NCI-H2081 (cell line): ENCODE measurements around the gene MLH3.
A peak's percentile ranks its signal among the peaks of the same experiment; 100 is the strongest.
"Not testable (repeated sequence)": the region's sequence is repeated elsewhere in the genome, so short reads cannot be mapped to it uniquely, and the experiment has no call there.

Experiments used
- DNase-seq, 2 experiments: peaks; one replicate each; lab custom pipeline; 2025; lab: John Stamatoyannopoulos, UW

Gene MLH3

GRCh38 chr14:75025876-75026275 lies 25.4 kb downstream of the MLH3 start:
- no peak for DNase-seq

GRCh38 chr14:75025082-75025481 lies 26.2 kb downstream of the MLH3 start:
- no peak for DNase-seq

DNA sequence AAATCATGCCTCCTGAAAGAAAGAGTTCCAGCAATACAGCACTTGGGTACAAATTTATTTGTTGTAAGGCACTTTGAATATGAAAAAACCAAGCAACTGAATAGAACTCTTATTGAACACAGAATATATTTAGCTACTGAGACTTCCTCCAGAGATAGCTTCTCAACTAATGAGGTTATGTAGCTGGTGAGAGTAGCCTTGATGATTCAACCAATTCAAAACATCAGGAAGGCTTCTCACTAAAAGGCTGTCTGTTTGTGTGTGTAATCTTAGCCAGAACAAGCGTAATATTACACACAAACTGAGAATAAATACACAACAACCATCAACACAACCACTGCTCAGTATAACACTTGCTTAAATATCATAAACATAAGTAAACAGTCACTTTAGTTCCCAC lies 28.2 kb downstream of the MLH3 start:
- DNase-seq, result no peak

DNA sequence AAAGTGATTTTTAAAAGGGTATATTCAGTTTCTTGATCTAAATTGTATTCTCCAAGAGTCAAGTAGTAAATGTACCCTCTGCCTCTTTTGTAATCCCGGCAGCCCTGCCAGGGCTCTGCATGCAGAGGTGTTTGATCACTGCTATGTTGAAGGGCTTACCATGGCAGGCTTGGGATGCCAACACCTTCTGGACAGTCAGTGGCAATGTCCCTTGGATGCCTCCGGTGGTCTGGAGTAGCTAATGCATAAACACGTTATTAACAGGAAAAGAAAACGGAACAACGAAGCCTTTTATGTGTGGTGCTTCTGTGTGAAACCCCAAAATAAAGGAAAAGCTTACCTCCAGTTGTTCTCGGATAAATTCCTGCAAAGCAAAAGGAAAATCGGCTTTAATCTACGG lies 28.6 kb downstream of the MLH3 start:
- DNase-seq, result no peak

- no peak for DNase-seq
Observed at GRCh38 chr14:75018694-75019093, 32.6 kb downstream of the MLH3 start.

- DNase-seq, result no peak
Observed at GRCh38 chr14:75016815-75017214, 34.5 kb downstream of the MLH3 start.

DNA sequence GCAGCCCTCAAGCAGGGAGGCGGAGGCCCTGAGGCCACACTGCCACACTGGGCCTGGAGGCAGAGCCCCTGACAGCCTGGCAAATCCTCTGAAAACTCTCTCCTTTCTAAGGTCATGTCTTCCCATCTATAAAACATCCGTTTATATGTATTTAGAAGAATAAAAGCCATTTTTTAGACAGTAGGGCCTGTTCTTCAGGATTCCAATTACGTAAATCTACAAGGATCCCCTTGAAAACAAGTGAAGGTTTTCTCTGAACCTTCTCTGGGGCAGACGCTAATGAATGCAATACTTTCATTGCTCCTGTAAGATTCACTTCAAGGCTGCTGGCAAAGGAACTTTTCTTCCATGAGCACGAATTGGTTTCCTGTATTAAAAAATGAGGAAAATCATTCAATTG lies 35.8 kb downstream of the MLH3 start:
- DNase-seq, result no peak

- no peak for DNase-seq
Observed at GRCh38 chr14:75013290-75013689, 38.0 kb downstream of the MLH3 start.

DNA sequence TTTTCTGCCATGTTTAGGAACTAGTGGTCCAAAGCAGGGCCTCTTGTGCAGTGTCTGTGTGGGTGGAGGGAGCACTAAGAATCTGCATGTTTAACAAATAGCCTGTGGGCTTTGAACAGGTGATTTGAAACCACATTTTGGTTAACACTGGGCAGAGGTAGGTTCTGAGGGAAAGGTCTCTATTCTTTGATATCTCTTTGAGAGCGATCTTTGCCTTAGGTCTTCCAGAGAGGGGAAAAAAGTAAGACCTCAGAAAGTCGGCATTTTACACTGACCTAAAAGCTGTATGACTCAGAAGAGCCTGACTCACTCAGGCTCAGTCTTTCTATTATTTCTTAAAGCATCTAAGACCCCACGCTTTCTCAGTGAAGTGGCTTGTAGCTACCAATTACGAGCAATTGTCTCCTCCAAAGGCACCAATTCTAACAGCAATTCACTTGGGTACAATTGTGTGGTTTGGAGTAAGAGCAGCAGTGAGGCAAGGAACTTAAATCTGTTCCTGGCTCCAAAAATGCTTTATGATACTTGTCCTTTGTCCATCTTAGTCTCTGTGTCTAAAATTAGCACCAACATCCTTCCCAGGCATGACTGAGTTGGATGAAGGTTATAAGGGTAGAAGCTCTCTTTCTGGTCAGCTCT lies 39.8 kb downstream of the MLH3 start:
- DNase-seq, result no peak

DNA sequence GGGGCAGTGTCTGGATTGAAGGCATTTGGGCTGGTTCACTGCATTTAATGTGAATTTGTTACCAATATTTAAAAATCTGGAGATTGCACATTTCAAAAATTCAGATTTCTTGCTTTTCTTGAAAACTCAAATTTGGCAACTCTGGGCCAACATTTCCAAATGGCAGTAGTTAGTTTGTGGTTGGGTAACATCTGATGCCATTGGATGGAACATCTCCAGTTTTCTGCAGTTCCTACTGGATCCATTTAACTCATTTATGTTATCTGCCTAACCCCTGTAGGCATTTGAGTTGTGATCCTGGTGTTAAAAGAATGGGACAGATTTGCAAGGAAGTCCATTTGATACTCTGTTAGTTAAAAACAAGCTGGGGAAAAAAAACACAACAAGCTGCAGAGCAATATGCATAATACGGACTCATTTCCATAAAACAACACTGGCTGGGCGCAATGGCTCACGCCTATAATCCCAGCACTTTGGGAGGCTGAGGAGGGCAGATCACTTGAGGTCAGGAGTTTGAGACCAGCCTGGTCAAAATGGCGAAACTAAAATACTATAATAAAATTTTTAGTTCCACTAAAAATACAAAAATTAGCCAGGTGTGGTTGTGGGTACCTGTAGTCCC lies 40.7 kb downstream of the MLH3 start:
- DNase-seq, result no peak

DNA sequence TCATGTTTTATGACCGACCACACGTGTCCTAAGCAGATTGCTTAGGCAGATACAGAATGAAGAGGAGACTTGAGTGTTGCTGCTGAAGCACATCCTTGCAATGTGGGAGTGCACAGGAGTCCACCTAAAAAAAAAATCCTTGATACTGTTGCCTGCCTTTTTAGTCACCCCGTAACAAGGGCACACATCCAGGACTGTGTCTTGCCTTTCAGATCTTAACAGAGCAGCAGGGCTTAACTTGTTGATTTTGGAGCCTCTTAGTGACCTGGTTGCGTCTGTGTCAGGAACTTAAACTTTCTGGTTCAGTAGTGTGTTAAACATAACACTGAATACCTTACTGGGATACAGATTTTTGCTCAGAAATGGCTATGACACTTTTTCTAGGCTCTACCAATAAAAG lies 42.1 kb downstream of the MLH3 start:
- no peak for DNase-seq

DNA sequence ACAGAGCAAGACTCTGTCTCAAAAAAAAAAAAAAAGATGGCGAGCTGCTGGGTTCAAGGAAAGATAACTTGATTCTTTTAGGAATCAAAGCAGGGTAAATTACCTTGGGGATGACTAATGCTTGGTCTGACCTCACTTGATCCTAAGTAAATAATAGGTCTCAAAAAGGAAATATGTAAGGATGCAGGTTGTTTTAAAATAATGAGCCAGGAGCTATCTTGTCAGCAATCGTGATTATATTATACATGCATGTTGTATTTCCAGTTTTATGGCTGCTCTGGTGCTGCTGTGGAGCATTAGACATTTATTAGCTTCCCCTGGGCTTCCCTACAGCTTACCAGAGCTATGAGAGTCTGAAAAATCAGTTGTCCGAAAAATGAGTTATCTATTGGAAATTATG lies 45.9 kb downstream of the MLH3 start:
- no peak for DNase-seq

- peak in 1 of 2 experiments; percentile 6 for DNase-seq
Observed at GRCh38 chr14:75003250-75004027, 47.8 kb downstream of the MLH3 start.

- DNase-seq, result peak; percentile 97 to 98
Observed at GRCh38 chr14:75002392-75003249, 48.6 kb downstream of the MLH3 start, which contains the start of gene EIF2B2. EIF2B2 (plus strand) TSS chr14:75002921; CDS start chr14:75002991, 70 bp downstream.

DNA sequence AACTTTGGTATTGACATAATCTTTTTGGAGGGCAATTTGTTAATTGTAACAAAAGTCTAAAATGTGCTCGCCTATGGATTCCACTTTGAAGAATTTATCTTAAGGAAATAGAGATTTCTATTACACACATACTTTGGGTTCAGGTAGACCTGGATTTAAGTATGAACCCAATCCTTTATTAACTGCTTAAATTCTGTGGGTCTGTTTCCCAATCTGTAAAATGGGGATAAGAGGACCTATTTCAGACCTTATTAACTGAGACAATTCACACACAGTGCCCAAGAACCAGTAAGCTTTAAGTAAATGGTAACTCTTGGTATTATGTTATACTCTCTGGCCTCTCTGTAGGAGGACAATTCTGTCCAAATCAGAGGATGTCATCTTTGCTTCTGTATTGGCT lies 49.4 kb downstream of the MLH3 start:
- DNase-seq, result no peak

DNA sequence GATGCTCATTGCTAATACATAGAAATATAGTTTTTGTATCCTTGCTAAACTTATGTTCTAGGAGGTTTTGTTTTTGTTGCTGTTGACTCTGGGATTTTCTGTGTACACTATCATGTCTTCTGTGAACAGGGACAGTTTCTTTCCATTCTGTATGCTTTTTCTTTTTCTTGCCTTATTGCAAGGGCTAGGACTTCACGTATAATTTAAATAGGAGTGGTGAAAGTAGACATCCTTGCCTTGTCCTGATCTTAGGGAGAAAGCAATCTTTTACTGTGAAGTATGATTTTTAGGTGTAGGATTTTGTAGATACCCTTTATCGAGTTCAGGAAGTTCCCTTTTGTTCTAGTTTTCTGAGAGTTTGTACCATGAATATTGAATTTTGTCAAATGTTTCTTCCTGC lies 50.0 kb downstream of the MLH3 start:
- no peak for DNase-seq

- DNase-seq, result not testable (repeated sequence)
Observed at GRCh38 chr14:74995781-74996180, 55.5 kb downstream of the MLH3 start.

DNA sequence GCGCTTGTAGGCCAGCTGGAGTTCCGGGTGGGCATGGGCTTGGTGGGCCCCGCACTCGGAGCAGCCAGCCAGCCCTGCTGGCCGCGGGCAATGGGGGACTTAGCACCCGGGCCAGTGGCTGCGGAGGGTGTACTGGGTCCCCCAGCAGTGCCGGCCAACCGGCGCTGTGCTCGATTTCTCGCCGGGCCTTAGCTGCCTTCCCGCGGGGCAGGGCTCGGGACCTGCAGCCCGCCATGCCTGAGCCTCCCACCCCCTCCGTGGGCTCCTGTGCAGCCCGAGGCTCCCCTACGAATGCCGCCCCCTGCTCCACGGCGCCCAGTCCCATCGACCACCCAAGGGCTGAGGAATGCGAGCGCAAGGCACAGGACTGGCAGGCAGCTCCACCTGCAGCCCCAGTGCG lies 57.1 kb downstream of the MLH3 start:
- not testable (repeated sequence) for DNase-seq

- no peak for DNase-seq
Observed at GRCh38 chr14:74988993-74989392, 62.3 kb downstream of the MLH3 start.

- DNase-seq, result no peak
Observed at GRCh38 chr14:74988131-74988530, 63.1 kb downstream of the MLH3 start.

DNA sequence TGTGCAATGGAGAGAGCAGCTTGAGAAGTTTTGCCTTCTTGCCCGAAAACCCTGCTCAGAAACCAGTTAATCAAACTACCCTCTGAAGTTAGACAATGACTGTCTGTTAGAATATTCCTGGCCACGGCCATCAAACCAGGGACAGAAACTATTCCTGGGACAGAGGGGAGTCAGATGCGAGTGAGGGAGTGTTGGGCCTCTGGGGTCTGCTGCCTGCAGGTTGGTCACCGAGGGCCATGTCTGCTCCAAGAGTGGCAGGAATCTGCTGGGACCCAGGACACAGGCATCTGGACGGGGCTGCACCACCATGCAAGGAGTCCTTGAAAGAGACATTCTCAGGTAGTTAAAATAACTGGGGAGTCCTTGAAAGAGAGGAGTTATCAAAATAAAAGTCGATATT lies 65.5 kb downstream of the MLH3 start:
- no peak for DNase-seq

DNA sequence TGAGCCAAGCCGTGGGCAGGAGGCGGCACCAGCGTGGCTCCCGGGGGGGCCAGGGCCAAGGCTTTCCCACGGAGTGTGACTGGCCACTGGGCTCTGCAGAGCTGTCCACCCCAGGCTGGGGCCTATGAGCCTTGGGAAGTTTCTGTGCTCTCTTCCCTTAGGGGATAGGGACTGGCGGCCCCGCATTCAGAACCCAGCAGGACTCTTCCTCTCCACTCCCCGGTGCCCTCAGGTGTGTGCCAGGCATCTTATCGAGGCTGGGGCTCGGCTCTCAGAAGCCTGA lies 66.3 kb downstream of the MLH3 start:
- DNase-seq, result no peak
